Measurements from ENCODE around the gene HEXIM2. TPM values are rescaled to one million over a fixed set of nuclear protein-coding genes. Genes with fewer than 3 reads are reported as not detected.

HEXIM2 gene
- total RNA-seq (17.6 and 21.3 TPM in 2 replicates), polyA plus RNA-seq (14.5 and 22.3 TPM in 2 replicates)

GRCh38 chr17:45161288-45162024, at the start of gene HEXIM2:
Gene HEXIM2, plus strand, starts transcription at chr17:45161875. Its CDS starts 919 bp downstream, at chr17:45162794.
- no peaks in the 10 kb centered on the region for H3K9me3 ChIP-seq (ENCODE audit: low read depth)
- no peaks in the 10 kb centered on the region for H3K36me3 ChIP-seq
- DNase-seq (ENCODE audit: low read depth in 1 of 2, low spot score in 1 of 2), result peak; percentile 99 to 100
- peak within 1 kb of the TSS; percentile 100 for H3K27ac ChIP-seq
- H3K4me3 ChIP-seq, result peak within 1 kb of the TSS; percentile 77
- no peaks in the 10 kb centered on the region for H3K27me3 ChIP-seq
- peaks cover 16% of the 10 kb centered on the region for H3K4me1 ChIP-seq (ENCODE audit: low read depth)
- TF ChIP-seq, protein P1, sequence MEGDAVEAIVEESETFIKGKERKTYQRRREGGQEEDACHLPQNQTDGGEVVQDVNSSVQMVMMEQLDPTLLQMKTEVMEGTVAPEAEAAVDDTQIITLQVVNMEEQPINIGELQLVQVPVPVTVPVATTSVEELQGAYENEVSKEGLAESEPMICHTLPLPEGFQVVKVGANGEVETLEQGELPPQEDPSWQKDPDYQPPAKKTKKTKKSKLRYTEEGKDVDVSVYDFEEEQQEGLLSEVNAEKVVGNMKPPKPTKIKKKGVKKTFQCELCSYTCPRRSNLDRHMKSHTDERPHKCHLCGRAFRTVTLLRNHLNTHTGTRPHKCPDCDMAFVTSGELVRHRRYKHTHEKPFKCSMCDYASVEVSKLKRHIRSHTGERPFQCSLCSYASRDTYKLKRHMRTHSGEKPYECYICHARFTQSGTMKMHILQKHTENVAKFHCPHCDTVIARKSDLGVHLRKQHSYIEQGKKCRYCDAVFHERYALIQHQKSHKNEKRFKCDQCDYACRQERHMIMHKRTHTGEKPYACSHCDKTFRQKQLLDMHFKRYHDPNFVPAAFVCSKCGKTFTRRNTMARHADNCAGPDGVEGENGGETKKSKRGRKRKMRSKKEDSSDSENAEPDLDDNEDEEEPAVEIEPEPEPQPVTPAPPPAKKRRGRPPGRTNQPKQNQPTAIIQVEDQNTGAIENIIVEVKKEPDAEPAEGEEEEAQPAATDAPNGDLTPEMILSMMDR (IDR thresholded peaks at IDR 0.05; ENCODE audit: low read depth, low read length), result no peak

DNA sequence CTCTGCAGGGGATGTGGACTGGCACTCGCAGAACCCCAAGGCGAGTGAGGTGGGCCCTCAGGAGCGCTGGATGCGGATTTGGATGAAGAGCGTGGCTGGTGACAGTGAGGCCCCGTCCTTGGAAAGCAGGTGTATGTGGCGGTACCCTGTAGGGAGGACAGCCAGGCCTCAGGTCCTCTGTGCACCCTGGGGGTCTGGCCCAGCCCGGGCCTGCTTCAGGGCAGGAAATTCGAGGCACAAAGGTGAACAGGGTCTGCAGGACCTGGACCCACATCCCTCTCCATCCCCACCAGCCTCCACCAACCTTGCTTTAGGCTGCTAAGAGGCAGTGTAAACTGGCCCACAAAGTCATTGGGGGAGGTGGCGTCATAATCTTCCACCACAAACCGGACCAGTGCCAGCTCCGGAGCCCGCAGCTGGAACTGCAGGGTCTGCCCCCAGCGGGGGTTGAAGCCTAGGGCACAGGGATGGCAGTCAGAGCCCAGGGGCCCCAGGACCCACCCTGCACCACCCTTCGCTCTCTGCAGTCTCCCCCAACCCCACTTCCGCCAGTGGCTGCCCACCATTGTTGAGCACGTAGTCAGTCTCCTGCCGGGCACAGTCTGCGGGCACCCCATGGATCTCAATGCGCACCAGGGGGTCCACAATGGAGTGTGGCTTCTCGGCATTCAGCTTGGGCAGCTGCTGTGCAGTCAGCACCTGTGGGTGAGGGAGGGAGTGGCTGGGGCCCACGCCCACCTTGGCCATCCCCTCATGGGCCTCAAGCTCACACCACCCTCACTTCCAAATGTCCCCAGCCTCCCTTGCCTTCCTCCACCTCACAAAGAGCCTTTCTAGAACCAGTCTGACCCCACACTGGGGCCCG, 48.9 kb upstream of the HEXIM2 start:
- Histone ChIP-seq H3K4me1 (ENCODE audit: low read depth) (no peaks in the 10 kb centered on the region), H3K27me3 (no peaks in the 10 kb centered on the region), H3K36me3 (no peaks in the 10 kb centered on the region), H3K4me3 (no peak overlapping the region), H3K27ac (no peak overlapping the region), H3K9me3 (ENCODE audit: low read depth) (no peaks in the 10 kb centered on the region)
- TF ChIP-seq, protein P1 (IDR thresholded peaks at IDR 0.05; ENCODE audit: low read depth, low read length), result no peak
- DNase-seq (ENCODE audit: low read depth in 1 of 2, low spot score in 1 of 2), result no peak

DNA sequence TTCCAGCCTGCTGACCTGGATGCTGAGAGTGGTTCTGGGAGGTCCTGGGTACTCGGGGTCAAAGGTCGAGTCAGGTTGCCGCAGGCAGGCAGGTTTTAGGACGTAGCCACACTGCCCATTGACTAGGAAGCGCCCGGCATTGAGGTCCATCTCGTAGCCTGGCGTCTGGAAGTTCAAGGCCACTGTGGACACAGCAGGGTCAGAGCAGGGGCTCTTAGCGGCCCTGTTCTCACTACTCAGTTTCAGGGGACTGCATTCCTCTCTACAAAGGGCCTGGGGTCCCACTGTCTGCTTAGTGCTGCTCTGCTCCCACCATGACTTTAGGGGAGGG, 48.3 kb upstream of the HEXIM2 start:
- Histone ChIP-seq H3K27ac (no peak overlapping the region), H3K36me3 (no peaks in the 10 kb centered on the region), H3K27me3 (no peaks in the 10 kb centered on the region), H3K9me3 (ENCODE audit: low read depth) (no peaks in the 10 kb centered on the region), H3K4me1 (ENCODE audit: low read depth) (no peaks in the 10 kb centered on the region), H3K4me3 (no peak overlapping the region)
- DNase-seq (ENCODE audit: low read depth in 1 of 2, low spot score in 1 of 2), result no peak
- TF ChIP-seq, protein P1 (IDR thresholded peaks at IDR 0.05; ENCODE audit: low read depth, low read length), result no peak

DNA sequence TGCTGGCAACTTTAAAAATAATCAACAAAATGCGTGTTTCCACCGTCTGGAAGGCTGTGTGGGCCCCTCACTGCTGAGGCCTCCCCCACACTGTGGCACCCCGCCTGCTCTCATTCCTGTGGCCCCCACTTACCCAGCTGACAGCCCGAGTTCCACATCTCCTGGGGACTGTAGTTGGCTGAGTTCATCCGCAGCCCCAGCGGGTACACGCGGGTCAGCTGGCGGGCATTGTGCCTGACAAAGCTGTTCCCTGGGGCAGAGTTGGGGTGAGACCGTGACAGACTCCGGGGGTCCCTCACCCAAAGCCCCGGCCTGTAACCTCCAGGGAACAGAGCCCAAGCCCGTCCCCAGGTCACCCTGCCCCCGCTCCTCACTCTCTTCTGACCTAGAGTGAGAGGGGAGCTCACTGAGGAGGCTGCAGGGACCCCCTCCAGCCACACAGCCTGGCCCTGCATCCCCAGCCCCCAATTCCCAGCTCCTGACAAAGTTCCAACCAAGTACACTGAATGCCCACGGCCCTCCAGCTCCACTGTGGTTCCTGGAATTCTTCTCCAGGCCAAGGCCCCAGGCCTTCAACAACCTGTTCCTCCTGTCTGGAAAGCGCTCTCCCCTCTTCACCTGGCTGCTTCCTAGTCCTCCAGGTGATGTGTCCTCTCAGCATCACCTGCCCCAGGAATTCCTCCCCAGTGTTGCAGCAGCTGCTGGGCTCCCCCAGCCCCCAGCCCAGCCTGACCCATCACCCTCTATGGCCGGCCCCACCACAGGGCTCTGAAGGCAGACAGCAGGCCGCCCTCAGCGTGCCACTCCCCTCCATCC, 47.4 kb upstream of the HEXIM2 start:
- TF ChIP-seq, protein P1 (IDR thresholded peaks at IDR 0.05; ENCODE audit: low read depth, low read length), result no peak
- Histone ChIP-seq H3K9me3 (ENCODE audit: low read depth) (no peaks in the 10 kb centered on the region), H3K27me3 (no peaks in the 10 kb centered on the region), H3K4me1 (ENCODE audit: low read depth) (no peaks in the 10 kb centered on the region), H3K36me3 (no peaks in the 10 kb centered on the region), H3K27ac (no peak overlapping the region), H3K4me3 (no peak overlapping the region)
- DNase-seq (ENCODE audit: low read depth in 1 of 2, low spot score in 1 of 2), result no peak

- Histone ChIP-seq H3K4me1 (ENCODE audit: low read depth) (no peaks in the 10 kb centered on the region), H3K9me3 (ENCODE audit: low read depth) (no peaks in the 10 kb centered on the region), H3K4me3 (no peak overlapping the region), H3K27me3 (no peaks in the 10 kb centered on the region), H3K27ac (no peak overlapping the region), H3K36me3 (no peaks in the 10 kb centered on the region)
- DNase-seq (ENCODE audit: low read depth in 1 of 2, low spot score in 1 of 2), result no peak
- TF ChIP-seq, protein P1 (IDR thresholded peaks at IDR 0.05; ENCODE audit: low read depth, low read length), result no peak
Measured at GRCh38 chr17:45115015-45115625, 46.6 kb upstream of the HEXIM2 start.

Data from cardiac muscle cell (in vitro differentiated cells and primary cell).